MCF 10A (cell line): ENCODE data around the gene TUBA4B. TPM values are rescaled to one million over a fixed set of nuclear protein-coding genes. Genes with fewer than 3 reads are reported as not detected.

Source experiments
- BruUV-seq: library from RNA; stranded (reverse); fragments of 400-500 nt; replicated peaks from 2 replicates; lab custom pipeline; 2021; lab: Mats Ljungman, UMichigan
- CTCF ChIA-PET: fragments of 300-600 bp; sonication (Branson Sonifier 250); formaldehyde crosslinking; extraction: SDS; loops from one replicate; lab custom pipeline; 2021; ENCODE audit warnings: antibody characterized with exemption, inconsistent platforms; lab: Yijun Ruan, JAX
- POLR2A ChIA-PET: fragments of 300-600, 350-650 bp; sonication (Branson Sonifier 250); formaldehyde crosslinking; extraction: SDS; loops from one replicate; lab custom pipeline; 2020; ENCODE audit warnings: antibody characterized with exemption, inconsistent platforms; lab: Yijun Ruan, JAX
- DNase-seq: peaks from one replicate; pipeline ENCODE4 v3.0.0-alpha.2; 2018; ENCODE audit not compliant: unreplicated experiment
- H3K27ac Mint-ChIP-seq: one replicate; pipeline ENCODE4 v1.8.0; 2022; ENCODE audit warnings: mild to moderate bottlenecking, low read depth, mixed read lengths; ENCODE audit not compliant: unreplicated experiment
- H3K27me3 Mint-ChIP-seq: one replicate; pipeline ENCODE4 v1.8.0; 2022; ENCODE audit warnings: mixed read lengths; ENCODE audit not compliant: insufficient read depth, unreplicated experiment
- H3K36me3 Mint-ChIP-seq: one replicate; pipeline ENCODE4 v1.8.0; 2022; ENCODE audit warnings: mild to moderate bottlenecking, moderate library complexity, mixed read lengths; ENCODE audit not compliant: insufficient read depth, unreplicated experiment
- H3K4me1 Mint-ChIP-seq: one replicate; pipeline ENCODE4 v1.8.0; 2022; ENCODE audit warnings: mixed read lengths; ENCODE audit not compliant: insufficient read depth, unreplicated experiment
- H3K4me3 Mint-ChIP-seq: one replicate; pipeline ENCODE4 v1.8.0; 2022; ENCODE audit warnings: mild to moderate bottlenecking, moderate library complexity, mixed read lengths; ENCODE audit not compliant: unreplicated experiment
- H3K9me3 Mint-ChIP-seq: one replicate; pipeline ENCODE4 v1.8.0; 2022; ENCODE audit warnings: mixed read lengths; ENCODE audit not compliant: unreplicated experiment
- intact Hi-C: fragments of 100-400 bp; cut with micrococcal nuclease; formaldehyde crosslinking; loops from 2 replicates; pipeline ENCODE4 v1.14.1; 2022
- total RNA-seq: library from RNA; stranded (reverse); gene quantifications from 2 replicates; pipeline ENCODE4 v1.2.3, GENCODE V29; 2022
- TF ChIP-seq, protein P1 (sequence below): fragments of 200-600 bp; IDR thresholded peaks from one replicate; pipeline ENCODE4 v1.8.0; 2022; ENCODE audit warnings: antibody characterized with exemption, mild to moderate bottlenecking; ENCODE audit not compliant: unreplicated experiment

Gene TUBA4B
- total RNA-seq, 1 experiment from 2014 or later: not detected

DNA sequence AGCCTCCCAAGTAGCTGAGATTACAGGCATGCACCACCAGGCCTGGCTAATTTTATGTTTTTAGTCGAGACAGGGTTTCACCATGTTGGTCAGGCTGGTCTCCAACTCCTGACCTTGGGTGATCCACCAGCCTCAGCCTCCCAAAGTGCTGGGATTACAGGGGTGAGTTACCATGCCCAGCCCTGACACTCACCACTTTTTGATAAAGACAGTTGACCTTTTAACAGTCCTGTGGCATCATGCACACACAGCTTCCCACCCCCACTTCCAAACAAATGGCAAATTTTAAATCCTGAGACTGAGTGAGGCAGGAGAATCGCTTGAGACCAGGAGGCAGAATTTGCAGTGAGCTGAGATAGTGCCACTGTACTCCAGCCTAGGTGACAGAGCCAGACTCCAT, 20.0 kb downstream of the TUBA4B start:
- Mint-ChIP-seq H3K9me3 (no peaks in the 10 kb centered on the region), H3K4me1 (peaks cover 33% of the 10 kb centered on the region), H3K36me3 (no peaks in the 10 kb centered on the region), H3K4me3 (no peak overlapping the region), H3K27ac (peak overlapping the region; percentile 91), H3K27me3 (no peaks in the 10 kb centered on the region)
- TF ChIP-seq, protein P1, sequence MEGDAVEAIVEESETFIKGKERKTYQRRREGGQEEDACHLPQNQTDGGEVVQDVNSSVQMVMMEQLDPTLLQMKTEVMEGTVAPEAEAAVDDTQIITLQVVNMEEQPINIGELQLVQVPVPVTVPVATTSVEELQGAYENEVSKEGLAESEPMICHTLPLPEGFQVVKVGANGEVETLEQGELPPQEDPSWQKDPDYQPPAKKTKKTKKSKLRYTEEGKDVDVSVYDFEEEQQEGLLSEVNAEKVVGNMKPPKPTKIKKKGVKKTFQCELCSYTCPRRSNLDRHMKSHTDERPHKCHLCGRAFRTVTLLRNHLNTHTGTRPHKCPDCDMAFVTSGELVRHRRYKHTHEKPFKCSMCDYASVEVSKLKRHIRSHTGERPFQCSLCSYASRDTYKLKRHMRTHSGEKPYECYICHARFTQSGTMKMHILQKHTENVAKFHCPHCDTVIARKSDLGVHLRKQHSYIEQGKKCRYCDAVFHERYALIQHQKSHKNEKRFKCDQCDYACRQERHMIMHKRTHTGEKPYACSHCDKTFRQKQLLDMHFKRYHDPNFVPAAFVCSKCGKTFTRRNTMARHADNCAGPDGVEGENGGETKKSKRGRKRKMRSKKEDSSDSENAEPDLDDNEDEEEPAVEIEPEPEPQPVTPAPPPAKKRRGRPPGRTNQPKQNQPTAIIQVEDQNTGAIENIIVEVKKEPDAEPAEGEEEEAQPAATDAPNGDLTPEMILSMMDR: no peak
- DNase-seq: peak; percentile 40
- CTCF ChIA-PET: interaction anchor here (0.7 to 18.2 kb wide), 4 partner anchors 21 to 202 kb away, joined by 3 to 445 read pairs (median 4); no protein-coding TSS in a partner anchor
- no TSS peak for BruUV-seq
- intact Hi-C loops: no loop called here
- POLR2A ChIA-PET: interaction anchor here (3.6 to 10.0 kb wide), 4 partner anchors 18 to 96 kb away, joined by 22 to 263 read pairs (median 102); partner anchors contain the start of genes CNPPD1, GLB1L, RETREG2 and STK16

DNA sequence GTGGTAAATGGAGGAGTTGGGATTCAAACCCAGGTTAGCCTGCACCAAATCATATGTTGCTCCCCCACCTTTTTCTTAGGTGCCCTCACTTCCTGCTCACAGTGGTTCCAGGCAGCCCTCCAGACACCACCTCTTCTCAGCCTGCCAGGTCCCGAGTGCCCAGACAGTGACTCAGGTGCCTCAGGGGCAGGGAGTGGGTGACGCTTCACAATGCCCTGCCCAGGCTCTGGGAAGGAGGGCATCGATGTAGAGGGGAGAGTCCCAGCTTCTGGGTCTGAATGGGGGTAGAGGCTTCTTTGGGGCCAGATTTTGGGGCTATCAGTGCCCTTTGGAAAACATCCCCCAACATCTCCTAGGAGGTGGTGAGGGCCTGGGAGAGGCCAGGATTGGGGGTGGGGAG, 20.9 kb downstream of the TUBA4B start:
- Mint-ChIP-seq H3K27me3 (no peaks in the 10 kb centered on the region), H3K4me1 (peaks cover 39% of the 10 kb centered on the region), H3K36me3 (no peaks in the 10 kb centered on the region), H3K9me3 (no peaks in the 10 kb centered on the region), H3K4me3 (peak overlapping the region; percentile 44), H3K27ac (peak overlapping the region; percentile 91)
- ChIA-PET POLR2A (interaction anchor here (0.8 to 10.0 kb wide), 11 partner anchors 10 to 270 kb away, joined by 3 to 263 read pairs (median 6); partner anchors contain the start of genes ABCB6, ANKZF1, ATG9A and CHPF), CTCF (interaction anchor here (0.6 to 18.2 kb wide), 8 partner anchors 13 to 114 kb away, joined by 3 to 445 read pairs (median 3); partner anchors contain the start of genes ANKZF1 and NHEJ1)
- DNase-seq: peak; percentile 94
- TF ChIP-seq, protein P1: no peak
- intact Hi-C loops: loop anchor here (1.0 kb wide), 1 partner anchor 21 kb away; the partner anchor contains the start of genes TUBA4A and TUBA4B
- no TSS peak for BruUV-seq

DNA sequence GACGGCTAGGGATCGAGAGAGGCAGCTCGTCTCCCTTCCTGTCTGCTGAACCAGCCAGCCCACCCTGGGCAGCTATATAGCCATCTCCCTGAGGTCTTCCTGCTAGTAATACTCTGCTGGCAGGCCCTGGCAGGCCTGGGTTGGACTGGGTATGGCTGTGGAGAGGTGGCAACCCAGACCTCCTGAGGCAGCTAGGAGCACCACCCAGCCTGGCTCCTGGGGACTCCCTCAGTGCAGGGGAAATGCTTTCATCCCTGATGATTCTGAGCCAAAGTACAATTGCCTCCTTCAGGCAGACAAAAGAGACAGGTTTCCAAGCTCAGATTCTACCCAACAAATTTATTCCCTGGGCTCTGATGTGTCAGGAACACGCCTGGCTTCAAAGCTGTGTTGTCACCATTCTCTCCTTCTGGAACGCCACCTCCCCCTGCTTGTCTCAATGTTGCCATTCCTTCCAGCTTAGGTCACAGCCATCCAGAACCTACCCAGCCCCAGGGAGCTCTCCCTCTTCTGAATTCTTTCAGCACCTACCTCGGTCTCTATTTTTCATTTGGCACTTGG, 21.4 kb downstream of the TUBA4B start:
- DNase-seq: peak; percentile 65
- intact Hi-C loops: loop anchor here (1.0 kb wide), 1 partner anchor 21 kb away; the partner anchor contains the start of genes TUBA4A and TUBA4B
- Mint-ChIP-seq H3K9me3 (no peaks in the 10 kb centered on the region), H3K36me3 (no peaks in the 10 kb centered on the region), H3K27me3 (no peaks in the 10 kb centered on the region), H3K27ac (peak overlapping the region; percentile 91), H3K4me1 (peaks cover 34% of the 10 kb centered on the region), H3K4me3 (peak overlapping the region; percentile 44)
- CTCF ChIA-PET: interaction anchor here (0.6 to 18.2 kb wide), 9 partner anchors 13 to 244 kb away, joined by 3 to 445 read pairs (median 3); partner anchors contain the start of genes ANKZF1 and NHEJ1
- TF ChIP-seq, protein P1: no peak
- POLR2A ChIA-PET: interaction anchor here (0.8 to 10.0 kb wide), 11 partner anchors 10 to 269 kb away, joined by 3 to 263 read pairs (median 6); partner anchors contain the start of genes ABCB6, ANKZF1, ATG9A and CHPF
- TSS peak; percentile 81 for BruUV-seq
